Measurements from ENCODE around the gene USP12. TPM values are rescaled to one million over a fixed set of nuclear protein-coding genes. Genes with fewer than 3 reads are reported as not detected.

The USP12 gene
- total RNA-seq, 1 donor from 2014 or later: 62.0 TPM

GRCh38 chr13:27188239-27188638 is 16.6 kb upstream of the USP12 start:
- DNase-seq (ENCODE audit: low spot score in 2 of 2) (no peak), FAIRE-seq (no peak)

- no peak for FAIRE-seq
- DNase-seq (ENCODE audit: low spot score in 2 of 2): no peak
Measured at GRCh38 chr13:27186295-27186694, 14.7 kb upstream of the USP12 start.

GRCh38 chr13:27183561-27184147 is 12.0 kb upstream of the USP12 start:
- FAIRE-seq (no peak), DNase-seq (ENCODE audit: low spot score in 2 of 2) (no peak)

- FAIRE-seq (no peak), DNase-seq (ENCODE audit: low spot score in 2 of 2) (no peak)
Measured at GRCh38 chr13:27182844-27183497, 11.4 kb upstream of the USP12 start.

- no peak for DNase-seq (ENCODE audit: low spot score in 2 of 2)
- no peak for FAIRE-seq
Measured at GRCh38 chr13:27182054-27182453, 10.4 kb upstream of the USP12 start.

- no peak for DNase-seq (ENCODE audit: low spot score in 2 of 2)
- FAIRE-seq: no peak
Measured at GRCh38 chr13:27177852-27178251, 6.2 kb upstream of the USP12 start.

GRCh38 chr13:27176470-27177410 is 5.1 kb upstream of the USP12 start:
- DNase-seq (ENCODE audit: low spot score in 2 of 2) (no peak), FAIRE-seq (no peak)

GRCh38 chr13:27174766-27175455 is 3.3 kb upstream of the USP12 start:
- FAIRE-seq (no peak), DNase-seq (ENCODE audit: low spot score in 2 of 2) (no peak)

GRCh38 chr13:27172495-27172842 is 858 bp upstream of the USP12 start:
- DNase-seq (ENCODE audit: low spot score in 2 of 2): peak in 1 of 2 donors; percentile 32
- FAIRE-seq: no peak

- peak; percentile 89 to 96 for DNase-seq (ENCODE audit: low spot score in 2 of 2)
- no peak for FAIRE-seq
Measured at GRCh38 chr13:27171827-27172494, 350 bp upstream of the USP12 start.

GRCh38 chr13:27170516-27171243 is 931 bp downstream of the USP12 start:
- DNase-seq (ENCODE audit: low spot score in 2 of 2) (peak; percentile 32 to 49), FAIRE-seq (no peak)

- no peak for DNase-seq (ENCODE audit: low spot score in 2 of 2)
- FAIRE-seq: no peak
Measured at GRCh38 chr13:27170221-27170515, 1.4 kb downstream of the USP12 start.

- DNase-seq (ENCODE audit: low spot score in 2 of 2) (no peak), FAIRE-seq (no peak)
Measured at GRCh38 chr13:27168906-27169657, 2.5 kb downstream of the USP12 start.

GRCh38 chr13:27168086-27168485 is 3.5 kb downstream of the USP12 start:
- FAIRE-seq (no peak), DNase-seq (ENCODE audit: low spot score in 2 of 2) (no peak)

GRCh38 chr13:27166313-27166712 is 5.3 kb downstream of the USP12 start:
- no peak for DNase-seq (ENCODE audit: low spot score in 2 of 2)
- no peak for FAIRE-seq

GRCh38 chr13:27161980-27162379 is 9.6 kb downstream of the USP12 start:
- FAIRE-seq (no peak), DNase-seq (ENCODE audit: low spot score in 2 of 2) (no peak)

GRCh38 chr13:27161423-27161822 is 10.2 kb downstream of the USP12 start:
- DNase-seq (ENCODE audit: low spot score in 2 of 2) (no peak), FAIRE-seq (no peak)

GRCh38 chr13:27160657-27161295 is 10.8 kb downstream of the USP12 start:
- no peak for FAIRE-seq
- no peak for DNase-seq (ENCODE audit: low spot score in 2 of 2)

Data from frontal cortex (tissue), 4 donors.